SHP77 treated with DMSO at 0.1 percent for 48 hours (cell line): ENCODE measurements around the gene ARHGEF10L.
"Not testable (repeated sequence)": the region's sequence is repeated elsewhere in the genome, so short reads cannot be mapped to it uniquely, and the experiment has no call there.

Experiments used
- DNase-seq: peaks from one replicate; lab custom pipeline; 2025; lab: John Stamatoyannopoulos, UW

ARHGEF10L gene, protein sequence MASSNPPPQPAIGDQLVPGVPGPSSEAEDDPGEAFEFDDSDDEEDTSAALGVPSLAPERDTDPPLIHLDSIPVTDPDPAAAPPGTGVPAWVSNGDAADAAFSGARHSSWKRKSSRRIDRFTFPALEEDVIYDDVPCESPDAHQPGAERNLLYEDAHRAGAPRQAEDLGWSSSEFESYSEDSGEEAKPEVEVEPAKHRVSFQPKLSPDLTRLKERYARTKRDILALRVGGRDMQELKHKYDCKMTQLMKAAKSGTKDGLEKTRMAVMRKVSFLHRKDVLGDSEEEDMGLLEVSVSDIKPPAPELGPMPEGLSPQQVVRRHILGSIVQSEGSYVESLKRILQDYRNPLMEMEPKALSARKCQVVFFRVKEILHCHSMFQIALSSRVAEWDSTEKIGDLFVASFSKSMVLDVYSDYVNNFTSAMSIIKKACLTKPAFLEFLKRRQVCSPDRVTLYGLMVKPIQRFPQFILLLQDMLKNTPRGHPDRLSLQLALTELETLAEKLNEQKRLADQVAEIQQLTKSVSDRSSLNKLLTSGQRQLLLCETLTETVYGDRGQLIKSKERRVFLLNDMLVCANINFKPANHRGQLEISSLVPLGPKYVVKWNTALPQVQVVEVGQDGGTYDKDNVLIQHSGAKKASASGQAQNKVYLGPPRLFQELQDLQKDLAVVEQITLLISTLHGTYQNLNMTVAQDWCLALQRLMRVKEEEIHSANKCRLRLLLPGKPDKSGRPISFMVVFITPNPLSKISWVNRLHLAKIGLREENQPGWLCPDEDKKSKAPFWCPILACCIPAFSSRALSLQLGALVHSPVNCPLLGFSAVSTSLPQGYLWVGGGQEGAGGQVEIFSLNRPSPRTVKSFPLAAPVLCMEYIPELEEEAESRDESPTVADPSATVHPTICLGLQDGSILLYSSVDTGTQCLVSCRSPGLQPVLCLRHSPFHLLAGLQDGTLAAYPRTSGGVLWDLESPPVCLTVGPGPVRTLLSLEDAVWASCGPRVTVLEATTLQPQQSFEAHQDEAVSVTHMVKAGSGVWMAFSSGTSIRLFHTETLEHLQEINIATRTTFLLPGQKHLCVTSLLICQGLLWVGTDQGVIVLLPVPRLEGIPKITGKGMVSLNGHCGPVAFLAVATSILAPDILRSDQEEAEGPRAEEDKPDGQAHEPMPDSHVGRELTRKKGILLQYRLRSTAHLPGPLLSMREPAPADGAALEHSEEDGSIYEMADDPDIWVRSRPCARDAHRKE (N-terminal part only)

DNA sequence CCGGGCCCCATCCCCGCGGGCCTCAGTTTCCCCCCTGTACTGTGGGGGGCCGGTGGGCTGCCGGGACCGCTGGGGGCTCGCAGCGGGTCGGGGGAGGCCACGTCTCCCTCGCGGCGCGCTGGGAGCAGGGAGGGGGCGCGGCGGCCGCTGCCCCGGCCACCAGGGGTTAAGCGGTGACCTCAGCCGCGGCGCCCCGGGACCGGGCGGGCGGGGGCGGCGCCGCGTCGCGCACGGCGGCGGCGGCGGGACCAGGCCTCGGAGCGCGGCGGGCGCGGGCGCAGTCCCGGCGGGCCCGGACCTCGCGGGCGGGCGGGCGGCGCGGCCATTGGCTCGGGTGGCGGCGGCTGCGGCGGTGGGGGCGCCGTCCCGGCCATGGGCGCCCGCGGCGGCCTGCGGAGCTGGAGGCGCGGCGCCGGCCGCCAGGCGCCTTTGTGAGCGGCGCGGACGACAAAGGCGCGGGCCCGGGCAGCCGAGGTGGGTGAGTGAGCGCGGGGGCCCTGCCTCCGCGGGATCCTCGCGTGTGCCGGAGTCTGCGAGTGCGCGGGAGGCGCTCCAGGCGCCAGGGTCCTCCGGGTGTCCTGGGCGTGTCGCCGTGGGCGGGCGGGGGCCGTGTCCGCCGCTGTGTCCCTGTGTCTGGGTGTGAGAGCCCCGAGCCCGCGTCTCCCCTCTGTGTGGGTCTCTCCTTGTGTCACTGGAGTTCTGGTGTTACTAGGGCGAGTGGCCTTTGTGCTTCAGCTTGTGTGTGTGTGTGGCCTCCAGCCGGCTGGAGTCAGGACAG, at the start of gene ARHGEF10L:
Gene ARHGEF10L, plus strand, starts transcription at position 222 of the 778 bp plus-strand sequence. CDS start 40,898 bp downstream, outside the sequence.
- no peak for DNase-seq

DNA sequence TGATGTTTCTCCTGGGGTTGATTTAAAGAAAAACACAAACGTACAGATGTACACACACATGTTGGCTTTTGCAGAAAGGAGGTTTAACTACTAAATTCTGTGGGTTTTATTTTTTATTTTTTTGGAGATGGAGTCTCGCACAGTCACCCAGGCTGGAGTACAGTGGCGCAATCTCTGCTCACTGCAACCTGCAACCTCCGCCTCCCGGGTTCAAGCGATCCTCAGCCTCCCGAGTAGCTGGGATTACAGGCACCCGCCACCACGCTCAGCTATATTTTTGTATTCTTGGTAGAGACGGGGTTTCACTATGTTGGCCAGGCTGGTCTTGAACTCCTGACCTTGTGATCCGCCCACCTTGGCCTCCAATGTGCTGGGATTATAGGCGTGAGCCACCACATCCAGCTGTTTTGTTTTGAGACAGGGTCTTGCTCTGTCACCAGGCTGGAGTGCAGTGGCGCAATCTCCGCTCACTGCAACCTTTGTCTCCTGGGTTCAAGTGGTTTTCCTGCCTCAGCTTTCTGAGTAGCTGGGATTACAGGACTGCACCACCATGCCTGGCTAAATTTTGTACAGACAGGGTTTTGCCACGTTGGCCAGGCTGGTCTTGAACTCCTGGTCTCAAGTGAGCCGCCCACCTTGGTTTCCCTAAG, 49.6 kb upstream of the ARHGEF10L start:
- DNase-seq = not testable (repeated sequence)

DNA sequence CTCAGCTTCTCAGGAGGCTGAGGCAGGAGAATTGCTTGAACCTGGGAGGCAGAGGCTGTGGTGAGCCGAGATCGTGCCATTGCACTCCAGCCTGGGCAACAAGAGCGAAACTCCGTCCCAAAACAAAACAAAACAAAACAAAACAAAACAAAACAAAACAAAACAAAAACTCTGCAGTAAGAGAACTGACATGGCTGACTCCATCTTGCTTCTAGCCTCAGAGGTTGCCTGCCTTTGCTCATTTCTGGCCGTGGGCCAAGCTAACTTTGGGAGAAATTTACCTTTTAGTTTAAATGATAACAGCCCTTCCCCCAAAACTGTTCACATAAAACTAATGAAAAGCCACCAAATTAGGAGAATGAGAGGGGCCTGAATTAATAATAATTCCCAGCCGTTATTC, 48.8 kb upstream of the ARHGEF10L start:
- not testable (repeated sequence) for DNase-seq

DNA sequence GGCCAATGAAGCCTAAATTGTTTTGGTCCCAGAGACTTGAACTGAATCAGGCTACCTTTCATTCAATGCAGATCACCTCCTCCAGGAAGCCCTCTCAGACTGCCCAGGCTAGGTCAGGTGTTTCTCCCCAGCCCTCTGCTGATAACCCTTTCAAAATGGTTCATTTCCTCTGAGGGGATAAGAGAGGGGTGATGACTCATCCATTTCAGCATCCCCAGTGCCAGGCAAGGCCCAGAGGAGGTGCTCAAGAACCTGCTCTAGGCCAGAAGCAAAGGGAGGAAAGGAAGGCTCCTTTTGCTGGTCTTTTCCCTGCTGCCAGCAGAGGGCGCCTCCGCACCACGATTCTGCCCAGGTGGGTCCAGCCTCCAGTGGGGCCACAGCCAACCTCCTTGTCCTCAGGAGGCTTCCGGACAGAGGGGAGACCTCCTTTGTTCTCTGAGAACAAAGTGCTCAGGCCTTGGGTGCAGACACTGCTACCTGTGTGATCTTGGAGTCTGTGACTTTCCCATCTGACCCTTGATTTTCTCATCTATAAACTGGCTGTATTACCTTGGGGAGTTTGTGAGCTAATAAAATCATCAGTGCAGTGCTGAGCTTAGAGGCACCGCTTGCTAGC, 45.3 kb upstream of the ARHGEF10L start:
- peak; percentile 17 for DNase-seq

DNA sequence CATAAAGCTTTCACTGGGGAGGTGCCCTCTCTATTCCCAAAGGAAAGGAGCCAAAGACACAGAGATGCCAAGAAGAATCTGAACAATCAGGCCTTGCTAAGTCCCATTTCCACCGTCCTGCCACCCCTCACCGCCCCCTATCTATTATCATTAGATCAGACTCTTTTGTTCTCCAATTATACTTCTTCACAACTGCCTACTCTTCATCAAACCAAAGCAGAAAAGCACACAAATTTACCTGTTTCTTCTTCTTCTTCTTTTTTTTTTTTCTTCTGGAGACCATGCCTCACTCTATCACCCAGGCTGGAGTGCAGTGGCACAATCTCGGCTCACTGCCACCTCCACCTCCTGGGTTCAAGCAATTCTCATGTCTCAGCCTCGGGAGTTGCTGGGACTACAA, 43.1 kb upstream of the ARHGEF10L start:
- DNase-seq = no peak

DNA sequence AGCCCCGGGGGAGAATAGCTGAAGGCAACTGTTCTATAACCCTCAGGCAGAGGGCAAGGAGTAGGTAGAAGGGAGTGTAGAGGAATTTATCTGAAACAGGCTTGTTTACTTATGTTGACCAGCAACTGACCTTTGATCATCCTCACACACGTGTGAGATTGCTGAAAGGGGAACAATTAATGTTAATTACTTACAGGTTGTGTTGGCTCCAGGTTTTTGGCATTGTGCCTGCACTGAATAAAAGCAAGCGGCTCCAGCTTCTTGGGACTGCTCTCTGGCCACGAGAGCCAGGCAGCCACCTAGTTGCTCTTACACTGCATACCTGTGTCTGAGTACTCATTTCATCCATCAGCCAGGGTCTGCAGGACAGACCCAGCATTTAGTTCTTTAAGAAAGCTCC, 41.3 kb upstream of the ARHGEF10L start:
- no peak for DNase-seq

DNA sequence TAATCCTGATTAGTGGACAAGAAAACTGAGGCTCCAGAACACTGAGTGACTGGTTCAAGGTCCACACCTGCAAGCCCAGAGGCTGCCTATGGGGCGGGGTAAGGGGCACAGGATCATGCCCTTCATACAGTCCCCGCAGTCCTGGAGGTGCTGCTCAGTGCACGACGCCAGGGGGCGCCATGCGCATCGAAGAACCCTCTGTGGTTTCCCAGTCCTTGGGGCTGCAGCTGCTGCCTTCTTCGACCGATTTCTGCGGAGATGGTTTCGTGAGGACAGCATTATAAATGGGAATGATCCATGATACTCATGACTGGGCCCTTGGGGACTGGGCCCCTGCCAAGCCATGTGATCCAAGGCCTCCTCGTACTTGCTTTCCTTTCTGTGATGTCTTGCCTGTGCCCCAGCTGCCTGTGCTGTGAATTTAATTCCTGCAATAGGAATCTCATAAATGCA, 37.1 kb upstream of the ARHGEF10L start:
- DNase-seq = peak; percentile 52

DNA sequence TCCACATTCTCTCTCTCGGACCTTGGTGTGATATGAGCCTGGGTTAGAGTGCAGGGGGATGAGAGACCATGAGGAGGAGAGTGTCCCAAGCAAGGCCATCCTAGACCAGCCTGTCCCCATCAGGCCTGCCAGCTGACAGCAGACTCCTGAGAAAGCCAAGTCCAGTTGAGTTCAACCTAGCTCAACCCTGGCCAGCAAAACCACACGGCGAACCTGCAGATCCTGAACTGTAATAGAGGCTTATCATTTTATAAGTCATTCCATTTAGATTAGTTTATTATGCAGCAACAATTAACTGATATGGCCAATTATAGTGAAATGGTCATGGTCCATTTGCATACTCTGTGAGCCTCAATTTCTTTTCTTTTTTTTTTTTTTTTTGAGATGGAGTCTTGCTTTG, 36.4 kb upstream of the ARHGEF10L start:
- no peak for DNase-seq

DNA sequence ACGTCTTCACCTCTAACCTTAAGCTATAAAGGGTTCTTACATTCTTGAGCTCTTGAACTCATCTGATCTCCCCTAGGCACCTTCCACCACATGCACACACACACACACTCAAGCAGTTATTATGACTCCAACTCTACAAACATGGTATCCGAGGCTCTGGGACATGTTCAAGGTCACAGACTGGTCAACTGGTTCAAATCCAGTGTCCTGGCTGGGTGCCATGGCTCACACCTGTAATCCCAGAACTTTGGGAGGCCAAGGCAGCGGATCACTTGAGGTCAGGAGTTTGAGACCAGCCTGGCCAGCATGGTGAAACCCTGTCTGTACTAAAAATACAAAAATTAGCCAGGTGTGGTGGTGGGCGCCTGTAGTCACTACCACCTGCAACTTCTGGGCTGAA, 32.3 kb upstream of the ARHGEF10L start:
- DNase-seq = not testable (repeated sequence)

DNA sequence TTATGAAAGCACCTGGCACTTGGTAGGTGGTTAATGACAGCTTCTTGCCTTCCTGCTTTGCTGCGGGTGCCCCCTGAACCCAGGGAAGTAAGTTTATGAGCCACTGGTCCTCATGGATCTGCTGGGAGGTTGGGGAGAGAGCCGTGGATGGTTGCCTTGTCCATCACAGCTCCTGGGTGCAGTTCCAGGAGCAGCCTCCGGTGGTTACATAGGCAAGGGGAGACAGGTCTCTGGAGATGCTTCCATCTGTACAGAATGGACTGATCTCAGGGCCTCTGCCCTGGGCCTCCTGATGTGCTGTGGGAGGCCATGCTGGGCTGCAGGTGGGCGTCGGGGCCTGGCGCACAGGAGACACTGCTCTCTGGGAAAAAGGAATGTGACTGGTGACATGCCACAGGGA, 31.6 kb upstream of the ARHGEF10L start:
- no peak for DNase-seq

DNA sequence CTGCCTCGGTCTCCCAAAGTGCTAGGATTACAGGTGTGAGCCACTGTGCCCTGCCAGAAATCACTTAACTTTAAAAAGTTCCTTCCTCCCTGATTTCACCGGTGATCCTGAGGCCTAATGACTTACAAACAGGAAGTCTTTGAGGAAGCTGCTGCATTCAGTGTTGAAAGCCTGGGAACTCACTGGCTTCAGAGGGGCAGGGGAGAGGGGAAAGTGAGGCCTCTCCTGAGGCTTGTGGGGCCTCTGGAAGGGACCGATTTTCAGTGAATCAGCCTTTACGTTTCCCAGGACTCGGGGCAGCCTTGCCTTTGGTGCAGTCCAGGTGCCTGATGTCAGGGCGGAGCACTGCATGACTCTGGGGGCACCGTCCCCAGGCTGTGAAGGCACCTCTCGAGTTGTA, 30.1 kb upstream of the ARHGEF10L start:
- no peak for DNase-seq

DNA sequence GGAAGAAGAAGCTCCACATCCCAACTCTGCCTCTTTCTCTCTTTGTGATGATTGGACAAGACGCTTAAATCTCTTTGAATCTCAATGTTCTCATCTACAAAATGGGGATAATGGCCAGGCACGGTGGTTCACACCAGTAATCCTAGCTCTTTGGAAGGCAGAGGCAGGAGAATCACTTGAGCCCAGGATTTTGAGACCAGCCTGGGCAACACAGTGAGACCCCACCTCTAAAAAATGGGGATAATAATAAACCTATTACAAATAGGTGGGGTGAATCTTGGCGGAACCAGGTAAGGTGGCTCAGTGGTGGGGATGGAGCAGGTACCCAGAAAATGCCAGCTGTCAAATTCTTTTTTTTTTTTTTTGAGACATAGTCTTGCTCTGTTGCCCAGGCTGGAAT, 29.4 kb upstream of the ARHGEF10L start:
- DNase-seq = no peak

DNA sequence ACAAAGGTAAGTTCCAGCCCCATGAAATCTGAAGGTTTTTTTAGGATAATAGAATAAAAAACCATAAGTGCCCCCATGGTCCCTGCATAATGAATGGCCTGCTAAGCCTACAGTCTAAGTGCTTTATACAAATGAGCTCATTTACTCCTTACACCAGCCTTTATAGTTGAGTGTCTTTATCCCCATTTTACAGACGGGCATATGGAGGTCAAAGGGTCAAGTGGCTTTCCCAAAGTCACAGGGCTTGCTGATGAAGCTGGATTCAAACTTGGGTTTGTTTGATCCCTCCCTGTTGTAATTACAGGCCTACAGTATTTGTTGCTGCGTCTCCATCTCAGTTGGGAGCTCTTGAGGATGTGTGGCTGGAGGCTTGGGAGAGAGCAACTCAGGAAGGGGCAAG, 28.3 kb upstream of the ARHGEF10L start:
- no peak for DNase-seq

DNA sequence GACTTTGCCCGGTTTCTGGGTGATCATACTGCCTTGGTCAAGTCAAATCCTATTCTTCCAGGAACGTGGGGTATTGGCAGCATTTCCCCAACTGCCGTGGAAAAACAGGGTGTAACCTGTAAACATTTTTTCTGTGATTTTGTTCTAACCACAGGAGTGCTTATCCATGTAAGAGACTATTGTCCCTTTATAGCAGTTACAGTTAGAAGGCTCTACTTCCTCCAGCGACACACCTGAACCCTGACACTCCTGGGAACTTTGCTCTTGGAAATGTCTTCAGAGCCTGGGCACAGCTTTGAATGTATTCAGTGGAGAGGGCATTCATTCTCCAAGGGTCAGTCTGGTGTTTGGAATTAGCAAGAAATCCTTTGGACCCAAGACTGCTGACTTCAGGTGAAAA, 26.4 kb upstream of the ARHGEF10L start:
- no peak for DNase-seq

DNA sequence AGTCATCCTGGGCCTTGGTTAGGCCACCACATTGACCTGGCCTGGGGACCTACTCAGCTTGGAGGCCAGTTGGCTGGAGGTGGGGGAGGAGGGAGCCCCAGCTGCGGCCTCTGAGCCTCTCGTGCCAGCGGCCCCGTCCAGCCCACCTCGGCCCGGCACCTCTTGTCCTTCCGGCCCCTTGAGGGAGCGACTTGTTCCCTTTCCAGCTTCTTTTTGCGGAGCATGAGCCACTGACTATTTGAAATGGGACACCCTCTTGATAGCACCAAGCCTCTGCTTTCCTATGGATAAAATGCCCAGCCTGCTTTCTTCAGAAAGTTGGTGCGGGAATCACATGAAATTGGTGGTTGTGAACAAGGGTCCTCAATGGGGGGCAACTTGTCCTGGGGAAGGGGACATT, 24.7 kb upstream of the ARHGEF10L start:
- no peak for DNase-seq

DNA sequence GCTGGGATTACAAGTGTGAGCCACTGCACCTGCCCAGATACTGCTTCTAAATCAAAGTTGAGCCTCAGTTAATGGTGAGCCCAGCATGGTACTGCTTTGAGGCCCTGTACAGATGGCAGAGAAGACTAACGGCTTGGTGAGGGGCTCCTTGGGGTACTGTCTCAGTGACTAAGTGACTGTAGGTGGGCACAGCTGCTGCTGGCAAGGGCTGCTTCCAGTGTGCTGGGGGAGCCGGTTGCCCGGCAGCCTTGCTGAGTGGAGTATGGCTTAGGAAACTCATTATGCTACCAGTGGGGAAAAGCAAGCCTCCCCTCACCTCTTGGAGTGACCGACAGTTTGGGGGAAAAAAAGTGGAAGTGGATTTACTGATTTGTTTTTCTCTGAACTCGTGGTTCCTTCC, 23.6 kb upstream of the ARHGEF10L start:
- DNase-seq = no peak

DNA sequence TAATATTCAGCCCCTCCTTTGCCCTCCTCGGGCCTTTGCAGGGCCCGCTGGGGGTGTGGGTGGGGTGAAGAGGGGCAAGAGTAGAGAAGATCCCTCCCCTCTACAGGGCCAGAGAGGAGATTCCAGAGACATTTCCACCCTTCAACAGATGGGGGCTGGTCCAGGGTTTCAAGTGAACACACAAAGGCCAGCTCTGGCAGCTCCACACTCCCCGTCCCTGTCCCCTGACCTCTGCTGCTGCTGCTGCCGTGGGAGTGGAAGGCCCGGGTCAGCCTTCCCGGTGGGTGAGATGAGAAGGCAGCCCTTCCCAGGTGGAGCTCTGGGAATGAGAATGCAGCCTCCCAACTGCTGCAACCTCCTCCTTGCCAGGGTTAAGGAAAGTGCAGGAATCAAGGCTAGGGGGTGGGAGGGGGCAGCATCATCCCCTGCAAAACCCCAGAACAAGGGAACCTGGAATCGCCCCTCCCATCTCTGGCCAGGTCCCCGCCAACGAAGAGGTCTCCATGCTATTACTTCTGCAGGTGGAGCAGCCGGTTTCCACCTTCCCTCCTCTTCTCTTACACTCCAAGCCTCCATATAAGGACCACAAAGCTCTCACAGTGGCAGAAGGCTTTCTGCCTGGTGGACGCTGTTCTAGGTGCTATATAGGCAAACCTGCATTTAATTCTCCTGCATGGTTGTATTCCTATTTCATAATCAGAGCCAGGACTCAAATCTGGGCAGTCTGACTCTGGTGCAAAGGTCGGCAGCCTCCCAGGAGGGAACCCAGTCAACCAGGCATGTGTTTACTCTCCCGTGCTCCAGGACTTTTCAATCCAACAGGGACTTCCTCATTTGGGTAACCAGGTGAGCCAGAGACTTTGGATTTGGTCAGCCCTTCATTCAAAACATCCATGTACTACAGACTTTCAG, 22.9 kb upstream of the ARHGEF10L start:
- DNase-seq = no peak

DNA sequence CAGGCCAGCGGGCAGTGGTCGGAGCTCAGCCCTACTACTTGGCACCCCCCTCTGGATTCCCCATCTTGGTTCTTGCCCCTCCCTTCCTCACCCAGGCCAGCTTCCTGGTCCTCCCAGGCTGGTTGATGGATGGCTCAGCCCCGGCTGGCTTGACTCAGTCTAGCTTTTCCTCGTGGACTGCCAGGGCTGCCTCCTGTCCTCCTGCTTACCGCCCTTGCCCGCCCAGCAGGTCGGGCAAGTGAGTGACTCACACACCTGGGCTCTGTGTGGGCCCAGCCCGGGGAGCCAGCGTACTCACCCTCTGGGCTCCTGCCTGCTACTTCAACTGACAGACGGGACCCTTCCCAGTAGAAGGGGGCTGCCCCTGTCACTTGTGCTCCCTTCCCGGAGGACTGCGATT, 19.5 kb upstream of the ARHGEF10L start:
- DNase-seq = no peak
